BJ (cell line): ENCODE measurements around the gene ASIC5. TPM values are rescaled to one million over a fixed set of nuclear protein-coding genes. Genes with fewer than 3 reads are reported as not detected.

ENCODE experiments used
- CTCF ChIA-PET: fragments of 350-600 bp; formaldehyde crosslinking; extraction: SDS; loops from one replicate; lab custom pipeline; 2021; ENCODE audit warnings: antibody characterized with exemption, inconsistent platforms; lab: Yijun Ruan, JAX
- POLR2A ChIA-PET: fragments of 300-600 bp; sonication (Branson Sonifier 250); formaldehyde crosslinking; extraction: SDS; loops from one replicate; lab custom pipeline; 2021; ENCODE audit warnings: antibody characterized with exemption; lab: Charles Lee
- DNase-seq: peaks from one replicate; pipeline ENCODE4 v3.0.0-alpha.2; 2011; ENCODE audit warnings: low read depth
- H3K27me3 ChIP-seq: 2 replicates; pipeline ENCODE4 v1.6.0; 2011; ENCODE audit warnings: low read length; ENCODE audit not compliant: control insufficient read depth, insufficient read depth
- H3K36me3 ChIP-seq: 2 replicates; pipeline ENCODE4 v1.5.1; 2011; ENCODE audit warnings: low read length; ENCODE audit not compliant: control insufficient read depth, insufficient read depth
- H3K4me3 ChIP-seq: 2 replicates; pipeline ENCODE4 v1.5.1; 2011; ENCODE audit warnings: low read depth, mild to moderate bottlenecking, control low read depth, low read length
- CTCF ChIP-seq: IDR thresholded peaks from 2 replicates; pipeline ENCODE4 v1.5.1; 2011; ENCODE audit warnings: low read depth, mild to moderate bottlenecking, control low read depth, inconsistent platforms, low read length, moderate library complexity; ENCODE audit not compliant: insufficient read depth
- polyA plus RNA-seq: library from polyadenylated mRNA; depleted of rRNA; stranded (reverse); fragments of >200 nt; gene quantifications from 2 replicates; pipeline ENCODE4 v1.2.3, GENCODE V29; 2011; rRNA removed

ASIC5 gene
- polyA plus RNA-seq, 1 experiment, result not detected

- H3K36me3 ChIP-seq, result no peaks in the 10 kb centered on the region
- no peak for TF ChIP-seq CTCF
- POLR2A ChIA-PET, result no interaction called here
- no peak for DNase-seq
- H3K4me3 ChIP-seq, result no peak overlapping the region
- CTCF ChIA-PET, result no interaction called here
- no peaks in the 10 kb centered on the region for H3K27me3 ChIP-seq
Observed at GRCh38 chr4:155780775-155781174, 85.3 kb downstream of the ASIC5 start.

Other genes with a start within 250 kb of the ASIC5 start
- 0.23 and 0.38 TPM in 2 replicates for gene GUCY1A1, start 199.4 kb downstream of the ASIC5 start, polyA plus RNA-seq
- gene GUCY1B1, start 107.3 kb downstream of the ASIC5 start, polyA plus RNA-seq, result 2.2 TPM in 2 replicates
- 0.27 TPM in 1 of 2 replicates, not detected in the other for gene TDO2, start 37.4 kb upstream of the ASIC5 start, polyA plus RNA-seq
- gene CTSO, start 87.6 kb upstream of the ASIC5 start, polyA plus RNA-seq, result 7.8 and 14.1 TPM in 2 replicates